GM12872 (cell line): ENCODE data around the gene NEDD4L.

Experiments
- CTCF ChIP-seq: IDR thresholded peaks from 3 replicates; pipeline ENCODE4 v1.5.1; 2011; ENCODE audit warnings: low read depth, mild to moderate bottlenecking, low read length, moderate library complexity; ENCODE audit not compliant: insufficient read depth

NEDD4L gene

GRCh38 chr18:58087928-58088690 lies 44.1 kb downstream of the NEDD4L start:
- no peak for TF ChIP-seq CTCF

GRCh38 chr18:58088691-58089065 lies 44.7 kb downstream of the NEDD4L start:
- no peak for TF ChIP-seq CTCF

- no peak for TF ChIP-seq CTCF
Observed at GRCh38 chr18:58091099-58091611, 47.1 kb downstream of the NEDD4L start.

GRCh38 chr18:58093311-58093803 lies 49.3 kb downstream of the NEDD4L start:
- no peak for TF ChIP-seq CTCF

DNA sequence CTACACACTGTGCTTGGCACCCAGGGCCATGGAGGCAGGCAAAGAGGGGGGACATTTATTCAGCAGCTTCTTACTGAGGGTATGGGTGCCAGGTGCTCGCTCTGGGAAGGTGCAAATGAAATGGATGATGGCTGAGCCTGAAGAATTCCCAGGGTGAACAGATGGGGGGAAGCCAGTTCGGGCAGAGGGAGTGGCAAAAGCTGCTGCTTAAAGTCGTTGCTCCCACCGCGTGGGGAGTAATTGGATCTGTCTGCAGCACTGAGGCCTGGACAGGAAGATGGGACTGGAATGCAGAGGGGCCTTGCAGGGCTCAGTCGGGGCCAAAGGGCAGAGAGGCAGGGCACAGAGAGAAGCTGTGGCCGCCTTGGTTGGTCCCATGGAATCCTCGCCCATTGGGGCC lies 51.2 kb downstream of the NEDD4L start:
- TF ChIP-seq CTCF: no peak

- TF ChIP-seq CTCF: no peak
Observed at GRCh38 chr18:58095655-58096054, 51.6 kb downstream of the NEDD4L start.

GRCh38 chr18:58096658-58097057 lies 52.6 kb downstream of the NEDD4L start:
- TF ChIP-seq CTCF: no peak
